GM03348 (cell line): ENCODE data around the gene CPLX1.

Source experiments
- DNase-seq: peaks from one replicate; pipeline ENCODE4 v3.0.0; 2012; ENCODE audit warnings: low spot score

Gene CPLX1

DNA sequence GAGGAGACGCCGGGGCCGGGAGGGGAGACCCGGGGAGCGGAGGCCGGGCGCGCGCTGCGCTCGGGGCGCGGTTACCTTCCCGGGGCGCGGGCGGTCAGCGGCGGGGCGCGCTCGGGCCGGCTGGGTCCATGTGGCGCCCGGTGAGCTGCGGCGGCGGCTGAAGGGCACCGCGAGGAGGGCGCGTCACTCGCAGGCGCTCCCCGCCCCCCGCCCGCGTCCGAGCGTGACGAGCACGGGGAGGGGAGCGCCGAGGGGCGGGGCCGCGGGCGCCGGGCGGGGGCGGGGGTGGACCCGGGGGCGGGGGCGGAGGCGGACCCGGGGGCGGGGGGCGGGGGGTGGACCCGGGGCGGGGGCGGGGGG, at the start of gene CPLX1:
CPLX1 (minus strand) TSS at position 159 of the 360 bp plus-strand sequence. CDS start 1,607 bp downstream, outside the sequence.
- peak; percentile 65 for DNase-seq

DNA sequence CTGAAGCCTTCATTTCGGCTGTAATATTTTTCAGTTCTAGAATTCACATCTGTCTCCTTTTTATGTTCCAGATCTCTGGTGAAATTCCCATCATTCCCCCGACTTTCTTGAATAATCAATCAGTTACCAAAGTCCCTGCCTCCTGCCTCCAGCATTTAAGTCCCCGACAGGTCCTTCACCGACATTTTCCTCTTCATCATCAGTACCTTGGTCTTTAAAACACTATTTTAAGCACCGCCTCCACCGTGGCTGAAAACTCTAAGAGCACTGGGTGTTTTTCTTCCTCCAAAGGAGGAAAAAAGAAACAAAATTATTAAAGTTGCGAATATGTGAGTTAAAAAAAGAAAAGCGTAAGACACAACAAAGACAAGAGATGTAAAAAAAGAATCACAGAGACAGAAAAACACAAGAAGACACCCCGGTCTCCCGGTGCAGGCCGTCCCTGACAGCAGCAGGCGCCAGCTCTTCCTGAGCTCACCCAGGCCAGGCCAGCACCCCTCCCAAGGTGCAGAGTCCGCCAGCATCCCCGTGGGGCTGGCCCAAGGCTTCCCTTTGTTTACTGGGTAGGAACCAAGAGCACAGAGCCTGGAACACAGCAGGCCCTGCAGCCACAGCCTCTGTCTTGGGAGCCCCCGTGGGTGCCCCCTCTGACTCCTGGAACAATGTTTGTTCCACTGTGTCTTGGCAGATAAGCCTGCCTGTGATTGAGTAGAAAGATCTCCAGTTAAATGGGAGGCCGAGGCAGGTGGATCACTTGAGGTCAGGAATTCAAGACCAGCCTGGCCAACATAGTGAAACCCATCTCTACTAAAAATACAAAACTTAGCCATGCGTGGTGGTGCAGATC, 49.3 kb upstream of the CPLX1 start:
- DNase-seq: no peak

DNA sequence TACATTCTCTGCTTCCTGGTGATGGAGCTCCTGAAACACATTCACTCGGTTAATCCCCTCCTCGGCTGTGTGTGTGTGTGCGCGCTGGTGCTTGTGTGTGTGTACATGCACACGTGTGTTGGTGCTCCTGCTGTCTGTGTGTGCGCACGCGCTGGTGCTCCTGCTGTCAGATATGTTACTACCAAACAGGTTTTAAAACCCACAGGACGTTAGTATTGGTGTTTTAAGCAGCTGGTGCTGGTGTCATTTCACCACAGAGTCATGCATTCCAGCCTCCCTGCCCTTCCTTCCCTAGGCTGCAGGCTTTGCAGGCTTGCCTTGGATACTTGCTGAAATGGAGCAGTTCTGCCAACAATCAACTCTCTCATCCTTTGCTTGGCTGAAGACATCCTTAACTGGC, 48.1 kb upstream of the CPLX1 start:
- DNase-seq: no peak

DNA sequence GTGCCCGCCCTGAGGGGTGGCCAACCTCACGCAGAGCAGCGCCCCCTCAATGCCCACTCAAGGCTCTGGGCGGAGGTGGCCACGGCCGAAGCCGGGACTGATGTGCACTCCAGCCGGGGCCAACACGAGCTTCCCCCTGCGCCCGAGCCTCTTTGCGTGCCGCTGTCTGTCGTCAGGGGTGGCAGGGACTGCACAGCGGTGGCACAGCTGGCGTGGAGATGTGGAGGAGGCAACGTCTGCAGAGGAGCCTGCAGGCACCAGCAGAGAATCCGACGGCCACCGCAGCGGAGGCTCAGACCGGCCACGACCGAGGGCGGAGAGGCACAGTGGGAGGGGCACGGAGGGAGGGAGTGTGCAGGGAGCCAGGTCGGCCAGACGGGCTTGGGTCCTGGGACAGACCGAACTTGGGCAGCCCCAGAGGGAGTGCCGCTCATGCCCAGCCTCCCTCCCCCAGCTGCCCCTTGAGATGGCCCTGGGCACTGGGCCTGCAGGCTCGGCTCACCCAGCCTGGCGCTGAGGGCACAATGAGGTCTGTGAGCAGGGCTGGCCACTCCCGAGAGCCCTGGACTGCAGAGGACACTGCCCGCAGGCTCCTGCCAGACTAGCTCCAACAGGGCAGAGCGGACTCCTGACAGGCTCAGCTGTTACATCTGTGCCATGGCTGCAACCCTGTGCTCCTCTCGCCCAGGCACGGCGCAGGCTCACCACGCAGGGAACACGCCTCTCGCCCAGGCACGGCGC, 46.5 kb upstream of the CPLX1 start:
- DNase-seq: no peak

DNA sequence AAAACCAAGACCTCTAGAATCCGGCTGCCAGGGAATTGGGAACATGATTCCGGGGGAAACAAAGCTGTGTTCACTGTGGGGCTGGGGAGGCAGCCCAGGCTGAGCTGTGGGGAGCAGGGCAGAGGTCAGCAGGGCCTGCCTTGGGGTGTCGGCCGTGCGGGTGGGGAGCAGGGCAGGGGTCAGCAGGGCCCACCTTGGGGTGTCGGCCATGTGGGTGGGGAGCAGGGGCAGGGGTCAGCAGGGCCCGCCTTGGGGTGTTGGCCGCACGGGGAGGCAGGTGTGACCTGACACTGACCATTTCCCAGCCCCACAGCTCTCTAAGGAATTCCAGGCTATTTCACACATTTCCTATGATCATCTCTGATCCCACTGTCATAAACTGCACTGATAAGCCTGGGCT, 45.6 kb upstream of the CPLX1 start:
- no peak for DNase-seq

DNA sequence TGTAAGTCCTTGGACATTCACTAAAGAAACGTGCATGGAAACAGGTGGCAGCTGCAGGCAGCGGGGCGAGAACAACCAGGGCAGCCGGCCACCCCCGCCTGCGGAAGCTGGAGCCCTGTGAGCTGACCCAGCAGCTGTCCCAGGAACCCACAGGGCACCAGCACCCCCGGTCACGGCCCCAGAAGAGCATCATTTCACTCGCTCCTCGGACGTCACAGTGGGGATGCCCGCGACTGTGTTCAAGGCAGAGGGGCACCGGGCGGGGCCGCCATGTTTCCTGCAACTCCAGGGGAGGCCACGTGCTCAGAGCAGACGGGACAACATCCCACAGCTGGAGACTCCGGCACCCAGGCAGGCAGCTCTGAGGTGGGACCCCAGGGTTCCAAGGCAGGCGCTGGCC, 45.0 kb upstream of the CPLX1 start:
- DNase-seq: no peak

DNA sequence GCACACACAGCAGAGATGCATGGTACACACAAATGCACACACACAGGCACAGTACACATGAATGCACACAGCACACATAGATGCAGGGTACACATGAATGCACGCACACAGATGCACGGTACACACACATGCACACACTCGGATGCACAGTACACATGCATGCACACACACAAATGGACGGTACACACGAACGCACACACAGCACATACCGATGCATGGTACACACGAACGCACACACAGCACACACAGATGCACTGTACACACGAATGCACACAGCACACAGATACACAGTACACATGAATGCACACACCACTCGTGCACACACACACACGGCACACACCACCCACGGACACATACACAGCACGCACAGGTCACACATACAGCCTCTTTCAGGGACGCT, 43.8 kb upstream of the CPLX1 start:
- no peak for DNase-seq

DNA sequence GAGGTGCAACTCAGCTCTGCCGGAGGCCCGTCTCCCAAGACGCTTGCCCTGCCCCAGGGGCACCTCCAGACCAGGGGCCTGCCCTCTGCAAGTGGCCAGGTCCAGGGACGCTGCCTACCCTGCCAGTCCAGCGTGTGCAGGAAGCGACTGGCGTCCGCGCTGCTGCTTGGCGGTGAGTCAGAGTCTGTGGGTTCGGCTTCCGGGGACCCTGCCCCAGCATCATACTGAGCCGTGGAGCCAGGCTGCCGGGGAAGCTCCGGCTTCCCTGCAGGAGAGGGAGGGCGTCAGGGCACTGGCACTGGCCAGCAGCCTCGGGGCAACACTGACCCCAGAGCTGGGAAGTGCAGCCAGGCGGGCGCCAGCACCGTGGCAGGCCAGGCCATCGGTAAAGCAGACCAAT, 42.5 kb upstream of the CPLX1 start:
- no peak for DNase-seq

DNA sequence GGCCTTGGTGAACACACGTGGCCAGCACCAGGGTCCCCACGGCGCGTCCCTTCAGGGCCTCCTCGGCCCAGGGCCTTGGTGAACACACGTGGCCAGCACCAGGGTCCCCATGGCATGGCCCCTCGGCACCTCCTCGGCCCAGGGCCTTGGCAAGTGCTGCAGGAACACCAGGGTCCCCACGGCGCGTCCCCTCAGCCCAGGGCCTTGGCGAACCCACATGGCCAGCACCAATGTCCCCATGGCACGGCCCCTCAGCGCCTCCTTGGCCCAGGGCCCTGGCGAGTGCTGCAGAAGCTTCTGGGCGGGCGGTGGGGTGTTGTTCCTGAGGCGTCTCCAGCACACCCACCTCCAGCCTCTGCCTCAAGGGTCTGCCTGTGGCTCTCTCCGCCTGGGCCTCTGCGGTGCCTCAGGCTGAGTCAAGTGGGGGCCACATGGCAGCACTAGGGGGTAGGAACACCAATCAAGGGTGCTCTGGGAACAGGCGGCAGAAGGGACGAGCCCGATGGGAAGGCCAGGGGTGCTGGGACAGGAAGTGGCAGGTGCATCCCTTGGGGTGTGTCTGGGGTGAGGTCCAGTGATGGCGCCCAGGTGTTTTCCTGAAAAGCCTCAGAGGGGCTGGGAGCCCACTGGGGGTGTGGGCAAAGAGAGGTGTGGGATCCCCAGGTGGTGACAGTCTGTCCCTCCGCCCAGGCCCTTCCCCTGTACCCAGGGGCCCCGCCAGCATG, 41.8 kb upstream of the CPLX1 start:
- DNase-seq: no peak

DNA sequence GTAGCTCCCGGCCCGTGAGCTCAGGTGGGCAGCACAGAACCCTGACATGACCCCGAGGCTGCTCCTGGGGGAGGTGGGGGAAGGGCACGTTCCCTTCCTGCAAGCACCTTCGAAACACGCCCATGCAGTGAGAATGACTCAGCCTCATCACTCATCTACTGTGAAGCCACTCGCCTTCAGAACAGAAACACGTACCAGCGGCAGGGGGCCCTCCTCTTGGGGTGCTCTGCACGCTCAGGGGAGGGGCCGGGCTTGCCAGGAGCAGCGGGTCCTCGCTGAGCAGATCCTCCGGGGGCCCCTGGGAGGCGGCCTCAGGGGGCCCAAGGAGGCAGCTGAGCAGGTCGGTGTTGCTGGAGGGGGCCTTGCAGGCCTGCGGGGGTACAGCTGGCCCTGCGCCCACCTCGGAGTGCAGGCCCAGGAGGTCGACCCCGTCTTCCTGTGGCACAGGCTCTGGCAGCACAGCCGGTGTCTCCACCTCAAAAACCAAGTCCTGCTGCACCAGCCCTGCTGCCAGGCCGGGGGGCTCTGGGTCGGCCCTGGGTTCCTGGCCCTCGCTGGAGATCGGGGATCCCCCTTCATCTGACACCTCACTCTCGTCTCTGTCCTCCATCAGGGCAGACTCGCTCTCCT, 40.9 kb upstream of the CPLX1 start:
- no peak for DNase-seq

DNA sequence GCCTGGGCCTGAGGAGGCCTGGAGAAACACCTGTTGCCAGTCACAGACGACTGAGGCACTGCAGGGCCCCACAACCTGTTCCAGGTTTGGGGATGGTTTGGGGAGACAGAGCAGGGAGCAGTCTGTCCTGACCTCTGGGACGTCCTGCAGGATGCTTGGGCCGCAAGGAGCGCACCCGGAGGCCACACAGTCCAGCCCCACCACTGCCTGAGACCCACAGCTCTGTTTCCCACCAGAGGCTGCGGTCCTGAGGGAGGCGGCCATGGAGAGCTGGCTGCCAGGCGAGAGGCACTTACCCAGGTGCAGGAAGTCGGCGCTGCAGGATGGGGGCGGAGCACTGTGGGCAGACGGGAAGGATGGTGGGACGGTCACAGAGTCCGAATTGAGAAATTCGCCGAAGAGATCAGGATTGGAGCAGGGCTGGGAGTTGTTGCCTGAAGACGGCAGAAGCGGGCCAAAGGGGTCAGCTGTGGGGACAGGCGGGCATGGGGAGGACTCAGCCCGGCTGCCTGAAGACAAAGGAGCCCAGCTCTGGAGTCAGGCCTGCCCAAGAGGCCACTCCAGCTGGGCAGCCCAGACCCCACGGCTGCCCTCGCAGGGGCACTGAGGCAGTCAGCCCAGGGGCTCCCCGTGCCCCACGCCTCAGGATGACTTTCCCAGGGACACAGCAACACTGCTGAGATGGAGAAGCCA, 40.3 kb upstream of the CPLX1 start:
- no peak for DNase-seq

DNA sequence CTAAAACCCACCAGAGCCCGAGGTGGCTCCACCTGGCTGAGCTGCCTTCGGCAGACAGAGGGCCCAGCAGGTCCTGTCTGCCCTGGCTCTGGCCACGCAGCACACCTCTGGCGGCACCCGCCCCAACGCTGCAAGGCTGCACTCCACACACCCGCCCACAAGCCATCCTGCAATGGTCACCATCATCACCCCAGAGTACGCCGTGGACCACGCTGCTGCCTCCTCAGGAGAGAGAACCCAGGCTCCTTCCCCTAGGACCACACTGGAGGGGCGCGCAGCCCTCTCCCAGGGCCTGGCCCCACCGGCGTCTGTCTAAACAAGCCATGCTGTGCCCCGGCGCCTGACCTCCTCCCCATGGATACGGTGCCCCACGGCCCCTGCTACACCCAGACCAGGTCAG, 39.6 kb upstream of the CPLX1 start:
- DNase-seq: no peak

DNA sequence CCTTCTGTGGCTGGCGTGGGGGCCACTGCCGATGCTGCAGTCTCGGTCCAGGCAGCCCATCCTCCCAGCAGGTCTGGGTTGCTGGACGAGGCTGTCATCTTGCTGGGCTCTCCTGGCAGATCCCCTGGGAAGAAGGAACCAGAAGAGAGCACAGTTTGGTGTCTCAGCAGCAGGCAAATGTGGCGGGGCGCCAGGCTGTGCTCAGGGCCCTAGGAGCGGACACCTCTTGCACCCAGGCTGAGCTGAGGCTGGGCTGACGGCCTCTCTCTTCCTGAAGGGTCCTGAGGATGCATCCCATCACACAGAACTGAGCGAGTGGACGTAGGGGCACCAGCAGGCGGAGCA, 39.2 kb upstream of the CPLX1 start:
- no peak for DNase-seq

DNA sequence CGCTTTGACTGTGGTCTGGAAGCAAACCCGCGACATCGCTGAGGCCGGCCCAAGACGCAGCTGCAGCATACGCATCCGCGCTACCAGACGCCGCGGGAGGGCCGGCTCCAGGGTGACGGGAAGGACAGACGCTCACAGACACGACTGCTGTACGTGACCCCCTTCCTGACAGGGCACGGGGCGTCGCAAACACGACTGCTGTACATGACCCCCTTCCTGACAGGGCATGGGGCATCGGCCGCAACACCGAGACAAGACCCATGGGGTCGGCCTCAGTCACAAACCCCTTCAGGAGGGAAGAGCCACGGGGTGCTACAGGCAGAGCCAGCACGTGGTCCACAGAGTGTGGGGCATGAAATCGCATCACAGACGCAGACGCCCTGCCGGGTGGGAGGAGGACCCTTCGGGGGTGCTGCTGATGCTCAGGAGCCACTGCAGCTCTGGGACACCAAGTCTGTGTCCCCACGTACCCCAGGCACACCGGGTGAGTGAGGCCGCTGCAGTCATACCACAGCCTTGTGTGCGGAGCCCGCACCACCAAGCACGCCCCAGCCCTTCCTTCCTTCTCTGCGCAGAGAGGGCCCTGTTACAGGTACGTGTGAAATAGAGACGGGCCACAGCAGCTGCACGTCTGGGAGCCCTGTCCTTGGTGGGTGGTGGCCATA, 38.7 kb upstream of the CPLX1 start:
- no peak for DNase-seq

DNA sequence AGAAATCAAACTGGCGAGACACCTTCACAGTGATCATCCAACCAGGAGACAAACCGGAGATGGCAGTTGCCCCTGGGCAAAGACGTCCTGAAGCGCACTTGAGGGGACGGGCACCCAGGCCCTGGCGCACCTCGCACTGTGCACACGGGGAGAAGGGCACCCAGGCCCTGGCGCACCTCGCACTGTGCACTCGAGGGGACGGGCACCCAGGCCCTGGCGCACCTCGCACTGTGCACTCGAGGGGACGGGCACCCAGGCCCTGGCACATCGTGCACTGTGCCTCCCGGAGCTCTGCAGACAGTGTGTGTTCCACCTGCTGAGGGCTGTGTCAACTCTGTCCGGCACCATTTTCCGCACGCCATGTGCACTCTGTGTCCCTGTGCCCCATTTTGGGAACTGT, 34.6 kb upstream of the CPLX1 start:
- DNase-seq: no peak

DNA sequence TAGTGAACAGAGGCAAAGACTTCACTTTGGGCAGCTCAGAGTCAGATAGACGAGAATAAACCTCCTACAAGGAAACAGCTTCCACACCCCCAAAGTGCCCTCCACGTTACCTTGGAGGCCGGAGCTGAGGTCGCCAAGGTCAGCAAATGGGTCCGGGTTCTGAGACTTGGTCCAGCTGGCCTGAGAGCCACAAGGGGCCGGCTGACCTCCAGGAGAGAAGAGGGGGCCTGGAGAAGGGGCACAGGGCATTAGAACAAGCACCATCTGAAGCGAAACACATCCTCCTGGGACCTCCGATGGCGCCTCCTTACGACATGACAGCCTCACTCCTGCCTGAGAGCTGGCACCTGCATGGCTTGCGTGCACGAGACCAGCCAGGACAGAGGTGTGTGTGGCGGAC, 33.6 kb upstream of the CPLX1 start:
- DNase-seq: no peak

DNA sequence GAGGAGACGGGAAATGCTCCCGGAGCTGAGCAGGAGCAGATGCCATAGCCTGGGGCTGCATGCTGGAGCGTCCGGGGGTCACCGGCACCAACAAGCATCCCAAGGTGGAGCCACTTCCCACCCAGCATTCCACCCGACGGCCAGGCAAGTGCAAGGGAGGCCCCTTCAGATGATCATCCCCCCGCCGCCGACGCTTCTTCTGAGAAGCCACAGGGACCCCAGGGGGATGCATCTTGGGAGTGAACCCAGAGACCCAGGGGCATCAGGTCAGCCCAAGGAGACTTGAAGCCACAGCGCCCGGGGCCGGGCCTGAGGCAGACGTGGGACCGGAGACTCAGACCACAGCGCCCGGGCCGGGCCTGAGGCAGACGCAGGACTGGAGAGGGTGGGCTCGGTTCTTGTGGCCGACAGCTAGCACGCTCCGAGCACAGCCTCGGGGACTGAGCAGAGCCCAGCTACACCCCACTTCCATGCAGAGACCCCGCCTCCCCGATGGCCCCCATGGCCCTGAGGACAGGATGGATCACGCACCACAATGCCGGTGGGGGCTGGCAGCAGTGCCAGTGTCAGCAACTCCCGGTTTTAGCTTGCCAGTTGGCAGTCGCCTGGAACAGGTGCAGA, 33.0 kb upstream of the CPLX1 start:
- DNase-seq: no peak

DNA sequence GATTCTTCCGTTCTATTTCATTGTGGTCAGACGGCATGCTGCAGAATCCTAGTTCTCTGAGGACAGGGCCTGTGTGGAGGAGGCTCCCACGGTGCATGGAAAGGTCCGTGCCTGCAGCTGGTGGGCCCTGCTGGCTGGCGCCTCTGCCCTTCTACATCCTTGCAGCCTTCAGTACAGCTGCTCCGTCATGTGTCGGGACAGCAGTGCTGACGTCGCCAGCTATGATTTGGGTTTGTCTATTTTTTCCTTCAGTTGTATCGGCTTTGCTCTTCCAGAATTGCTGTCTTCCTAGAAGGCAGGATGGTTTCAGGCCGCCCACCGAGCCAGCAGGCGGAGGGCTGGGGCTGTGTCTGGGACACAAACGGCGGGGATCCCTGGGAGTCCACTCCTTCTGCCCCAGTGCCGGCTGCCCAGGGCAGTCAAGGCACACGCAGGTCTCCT, 32.1 kb upstream of the CPLX1 start:
- no peak for DNase-seq

DNA sequence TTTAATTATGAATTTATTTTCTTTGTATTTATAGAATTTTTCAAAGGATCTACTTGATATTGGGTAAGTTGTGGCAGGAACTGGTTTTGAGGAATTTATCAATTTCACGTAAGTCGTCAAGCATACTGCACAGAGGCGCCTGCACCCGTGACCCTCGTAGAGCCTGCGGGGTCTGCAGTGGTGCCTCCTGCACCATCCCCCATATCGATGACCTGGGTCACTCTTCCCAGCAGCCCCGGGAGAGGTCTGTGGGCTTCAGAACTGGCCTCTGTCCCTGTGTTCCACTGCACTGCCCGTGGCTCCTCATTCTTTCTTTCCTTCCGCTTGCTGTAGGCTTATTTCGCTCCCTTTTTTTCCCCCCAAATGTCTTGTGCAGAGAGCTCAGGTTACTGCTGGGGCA, 31.5 kb upstream of the CPLX1 start:
- no peak for DNase-seq

DNA sequence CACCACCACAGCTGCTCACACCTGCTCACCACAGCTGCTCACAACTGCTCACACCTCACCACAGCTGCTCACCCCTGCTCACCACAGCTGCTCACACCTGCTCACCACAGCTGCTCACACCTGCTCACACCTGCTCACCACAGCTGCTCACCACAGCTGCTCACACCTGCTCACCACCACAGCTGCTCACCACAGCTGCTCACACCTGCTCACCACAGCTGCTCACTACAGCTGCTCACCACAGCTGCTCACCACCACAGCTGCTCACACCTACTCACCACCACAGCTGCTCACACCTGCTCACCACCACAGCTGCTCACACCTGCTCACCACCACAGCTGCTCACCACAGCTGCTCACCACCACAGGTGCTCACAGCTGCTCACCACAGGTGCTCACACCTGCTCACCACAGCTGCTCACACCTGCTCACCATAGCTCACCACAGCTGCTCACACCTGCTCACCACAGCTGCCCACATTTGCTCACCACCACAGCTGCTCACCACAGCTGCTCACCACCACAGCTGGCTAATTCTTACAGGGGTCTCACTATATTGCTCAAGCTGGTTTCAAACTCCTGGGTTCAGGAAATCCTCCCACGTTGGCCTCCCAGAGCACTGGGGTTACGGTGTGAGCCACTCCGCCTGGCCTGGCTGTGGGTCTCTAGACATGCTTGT, 30.4 kb upstream of the CPLX1 start:
- DNase-seq: no peak
